ENCODE results near the gene WWOX.

- no peak for TF ChIP-seq CTCF (IDR thresholded peaks at IDR 0.05)
- no peak for TF ChIP-seq POLR2A (IDR thresholded peaks at IDR 0.05)
Observed at GRCh38 chr16:78515421-78515820, 416.0 kb downstream of the WWOX start.
